HCT116 (cell line): ENCODE data around the gene ANO4. TPM values are rescaled to one million over a fixed set of nuclear protein-coding genes. Genes with fewer than 3 reads are reported as not detected.

Experiments used
- ATAC-seq: fragments of 200-7000 bp; cut with Tn5 transposase; 2 replicates; pipeline ENCODE4 v1.9.1; 2020; ENCODE audit warnings: mild to moderate bottlenecking, moderate library complexity
- BruUV-seq: library from RNA; stranded (reverse); fragments of 400-500 nt; replicated peaks from 2 replicates; lab custom pipeline; 2021; lab: Mats Ljungman, UMichigan
- CTCF ChIA-PET: fragments of 300-600 bp; sonication (Branson Sonifier 250); formaldehyde crosslinking; loops from one replicate; lab custom pipeline; 2021; ENCODE audit warnings: antibody characterized with exemption; lab: Charles Lee
- POLR2A ChIA-PET: fragments of 300-600, 350-600 bp; sonication (Branson Sonifier 250); formaldehyde crosslinking; loops from one replicate; lab custom pipeline; 2021; ENCODE audit warnings: antibody characterized with exemption; lab: Charles Lee
- RAD21 ChIA-PET, 2 experiments: fragments of 300-600 bp; sonication (Branson Sonifier 250); formaldehyde crosslinking; loops; one replicate each; lab custom pipeline; 2023; ENCODE audit warnings: low total read pairs in 2 of 2; ENCODE audit not compliant: uncharacterized antibody in 2 of 2, unreplicated experiment in 2 of 2, low non-redundant PET in 1 of 2; lab: Charles Lee
- DNase-seq: peaks from one replicate; pipeline ENCODE4 v3.0.0-alpha.2; 2010; ENCODE audit warnings: low read depth, low spot score
- H2AFZ ChIP-seq: fragments of 200-600 bp; shearing (Covaris generic), sonication (generic); 2 replicates; pipeline ENCODE4 v1.6.1; 2017; ENCODE audit warnings: low read depth, mixed run types, mixed read lengths, antibody characterized with exemption, low read length; ENCODE audit not compliant: poor library complexity, severe bottlenecking
- H3K27ac ChIP-seq: 2 replicates; pipeline ENCODE4 v1.5.1; 2012; ENCODE audit warnings: low read depth, low read length
- H3K27me3 ChIP-seq: fragments of 200-600 bp; sonication (generic); 2 replicates; pipeline ENCODE4 v1.6.1; 2016; ENCODE audit warnings: mixed run types, low read length, mixed read lengths; ENCODE audit not compliant: insufficient read depth
- H3K36me3 ChIP-seq, 2 experiments: fragments of 200-500 bp in 1 of 2; fragments of 200-600 bp in 1 of 2; sonication (Bioruptor generic) in 1 of 2; sonication (generic) in 1 of 2; 2 replicates each; pipeline versions ENCODE4 v1.5.1 to v1.6.1; 2014 to 2016; ENCODE audit warnings: low read length in 2 of 2, inconsistent platforms in 1 of 2, mixed read lengths in 1 of 2, mixed run types in 1 of 2; ENCODE audit not compliant: insufficient read depth in 2 of 2, control insufficient read depth in 1 of 2
- H3K4me1 ChIP-seq, 2 experiments: fragments of 200-600 bp in 1 of 2; sonication (generic) in 1 of 2; 2 replicates each; pipeline versions ENCODE4 v1.5.1 to v1.6.1; 2012 to 2017; ENCODE audit warnings: low read length in 2 of 2, inconsistent platforms in 1 of 2, mild to moderate bottlenecking in 1 of 2, mixed read lengths in 1 of 2, mixed run types in 1 of 2, moderate library complexity in 1 of 2; ENCODE audit not compliant: insufficient read depth in 2 of 2, control insufficient read depth in 1 of 2
- H3K4me2 ChIP-seq: fragments of 200-600 bp; sonication (generic); 2 replicates; pipeline ENCODE4 v1.6.1; 2017; ENCODE audit warnings: mixed run types, low read length, mixed read lengths
- H3K4me3 ChIP-seq, 2 experiments: fragments of 200-600 bp in 1 of 2; sonication (generic) in 1 of 2; replicated peaks in 1 of 2; 2 replicates each; pipeline ENCODE4 v1.5.1; 2011 to 2016; ENCODE audit warnings: low read length in 2 of 2, control low read depth in 1 of 2, low read depth in 1 of 2, mild to moderate bottlenecking in 1 of 2, mixed read lengths in 1 of 2, mixed run types in 1 of 2
- H3K79me2 ChIP-seq: fragments of 200-600 bp; sonication (generic); 2 replicates; pipeline ENCODE4 v1.6.1; 2017; ENCODE audit warnings: mild to moderate bottlenecking, mixed run types, low read length, moderate library complexity, mixed read lengths; ENCODE audit not compliant: insufficient read depth
- H3K9ac ChIP-seq: fragments of 200-600 bp; sonication (generic); 2 replicates; pipeline ENCODE4 v1.6.1; 2016; ENCODE audit warnings: low read length, mixed read lengths
- H3K9me2 ChIP-seq: fragments of 200-600 bp; sonication (generic), shearing (Covaris generic); 2 replicates; pipeline ENCODE4 v1.6.1; 2017; ENCODE audit warnings: mixed run types, mild to moderate bottlenecking, moderate library complexity; ENCODE audit not compliant: insufficient read depth
- H3K9me3 ChIP-seq, 2 experiments: fragments of 200-500 bp in 1 of 2; fragments of 200-600 bp in 1 of 2; sonication (Bioruptor generic) in 1 of 2; sonication (generic) in 1 of 2; 2 replicates each; pipeline ENCODE4 v1.6.1; 2014 to 2017; ENCODE audit warnings: low read length in 2 of 2, mixed read lengths in 2 of 2, inconsistent platforms in 1 of 2, low read depth in 1 of 2, mild to moderate bottlenecking in 1 of 2, mixed run types in 1 of 2, moderate library complexity in 1 of 2; ENCODE audit not compliant: control insufficient read depth in 1 of 2, insufficient read depth in 1 of 2
- H4K20me1 ChIP-seq: fragments of 200-600 bp; sonication (generic), shearing (Covaris generic); 2 replicates; pipeline ENCODE4 v1.6.1; 2017; ENCODE audit warnings: mixed run types, mild to moderate bottlenecking, moderate library complexity; ENCODE audit not compliant: insufficient read depth
- ATF3 ChIP-seq: IDR thresholded peaks from 2 replicates; pipeline ENCODE4 v1.6.1; 2012
- CTCF ChIP-seq, 3 experiments: fragments of 200-600 bp in 1 of 3; sonication (generic) in 1 of 3; IDR thresholded peaks in 2 of 3; conservative IDR thresholded peaks in 1 of 3; 2 replicates each; pipeline ENCODE4 v1.5.1; 2012 to 2017; ENCODE audit warnings: low read depth in 2 of 3, low read length in 2 of 3, antibody characterized with exemption in 1 of 3, borderline replicate concordance in 1 of 3, control low read depth in 1 of 3, mild to moderate bottlenecking in 1 of 3, mixed read lengths in 1 of 3, mixed run types in 1 of 3, moderate library complexity in 1 of 3; ENCODE audit not compliant: insufficient read depth in 1 of 3
- EGR1 ChIP-seq: IDR thresholded peaks from 2 replicates; pipeline ENCODE4 v1.6.1; 2012; ENCODE audit warnings: low read depth
- ELF1 ChIP-seq: IDR thresholded peaks from 2 replicates; pipeline ENCODE4 v1.6.1; 2012; ENCODE audit warnings: low read depth, borderline replicate concordance
- RAD21 ChIP-seq: IDR thresholded peaks from 2 replicates; pipeline ENCODE4 v1.6.1; 2012; ENCODE audit warnings: low read depth, mild to moderate bottlenecking
- REST ChIP-seq: IDR thresholded peaks from 2 replicates; pipeline ENCODE4 v1.6.1; 2012; ENCODE audit warnings: low read depth
- intact Hi-C: fragments of 100-400 bp; cut with micrococcal nuclease; formaldehyde crosslinking; loops from 2 replicates; pipeline ENCODE4 v1.10.0; 2022
- total RNA-seq: library from RNA; stranded (reverse); gene quantifications from one replicate; pipeline ENCODE4 v1.2.1, GENCODE V29; 2021; ENCODE audit not compliant: unreplicated experiment

ANO4 gene
- total RNA-seq, 1 experiment from 2014 or later: 1.7 TPM

- Histone ChIP-seq H4K20me1 (no peaks in the 10 kb centered on the region), H3K36me3 (no peaks in the 10 kb centered on the region), H2AFZ (no peak overlapping the region), H3K9me3 (no peaks in the 10 kb centered on the region), H3K4me2 (no peak overlapping the region)
- ATAC-seq: no peak
- BruUV-seq: no TSS peak
- POLR2A ChIA-PET: no interaction called here
- CTCF ChIA-PET: no interaction called here
- TF ChIP-seq ATF3: no peak
- no peak for TF ChIP-seq RAD21
- TF ChIP-seq ELF1: no peak
- TF ChIP-seq CTCF (IDR thresholded peaks at IDR 0.05 in 2 of 3, conservative IDR thresholded peaks at IDR 0.05 in 1 of 3; ENCODE audit: borderline replicate concordance in 1 of 3, insufficient read depth in 1 of 3, low read depth in 2 of 3, low read length in 2 of 3): no peak
- no peak for TF ChIP-seq REST
- no peak for TF ChIP-seq EGR1
- TF ChIP-seq, all 23 proteins: peak for 0
- RAD21 ChIA-PET: no interaction called here
- no peak for DNase-seq
- intact Hi-C loops: loop anchor here (10.0 kb wide), 1 partner anchor 371 kb away; no protein-coding TSS in a partner anchor
- Histone ChIP-seq H3K27ac (no peak overlapping the region), H3K4me1 (peaks cover 9 to 13% of the 10 kb centered on the region in 2 experiments; a peak in 3 of 4 replicates), H3K9ac (no peak overlapping the region), H3K79me2 (no peaks in the 10 kb centered on the region), H3K27me3 (no peaks in the 10 kb centered on the region), H3K9me2 (no peaks in the 10 kb centered on the region), H3K4me3 (no peak overlapping the region)
These were observed 159.5 kb downstream of the ANO4 start for GRCh38 chr12:100954118-100954517.
